ENCODE data around the gene AP5Z1. TPM values are rescaled to one million over a fixed set of nuclear protein-coding genes. Genes with fewer than 3 reads are reported as not detected.

The AP5Z1 gene
- total and polyA plus RNA-seq, 2 donors (not counting 1 experiment from before 2014, with no cell fraction given): 99.7 to 113 TPM

- TF ChIP-seq CTCF (IDR thresholded peaks at IDR 0.05) (no peak), EZH2 (IDR thresholded peaks at IDR 0.05; ENCODE audit: borderline replicate concordance, insufficient read depth, low read depth, low read length, poor library complexity, severe bottlenecking) (no peak)
- Histone ChIP-seq H3K9ac (ENCODE audit: low read length) (no peak overlapping the region), H3K36me3 (replicated peaks in 1 of 2; ENCODE audit: control extremely low read depth in 1 of 2, control insufficient read depth in 1 of 2, extremely low read depth in 1 of 2, insufficient read depth in 2 of 2, low read length in 1 of 2) (peaks cover 0 to 85% of the 10 kb centered on the region in 2 experiments), H2AFZ (ENCODE audit: insufficient read depth, low read depth, low read length, poor library complexity, severe bottlenecking) (no peak overlapping the region), H3K27me3 (replicated peaks in 1 of 4; ENCODE audit: control extremely low read depth in 1 of 4, control insufficient read depth in 3 of 4, insufficient read depth in 4 of 4, low read length in 3 of 4) (no peaks in the 10 kb centered on the region), H3K79me2 (ENCODE audit: control insufficient read depth, insufficient read depth, low read length) (peaks cover 31% of the 10 kb centered on the region), H3K4me1 (ENCODE audit: control insufficient read depth in 2 of 2, insufficient read depth in 2 of 2, low read length in 2 of 2) (peaks cover 0 to 3% of the 10 kb centered on the region in 2 donors), H3K4me3 (ENCODE audit: control extremely low read depth in 1 of 5, extremely low read depth in 1 of 5, insufficient read depth in 1 of 5, low read depth in 2 of 5, low read length in 4 of 5) (no peak overlapping the region), H3K4me2 (replicated peaks; ENCODE audit: low read depth, low read length, poor library complexity, severe bottlenecking) (no peak overlapping the region), H4K20me1 (ENCODE audit: control insufficient read depth, insufficient read depth, low read length, poor library complexity, severe bottlenecking) (peaks cover 18% of the 10 kb centered on the region), H3K9me3 (ENCODE audit: control extremely low read depth in 1 of 3, control insufficient read depth in 2 of 3, insufficient read depth in 1 of 3, low read length in 2 of 3) (no peaks in the 10 kb centered on the region), H3K27ac (ENCODE audit: low read length in 2 of 2) (no peak overlapping the region)
- no peak for ATAC-seq (ENCODE audit: low read depth)
- Mint-ChIP-seq H3K4me1 (peaks cover 2% of the 10 kb centered on the region), H3K27me3 (no peaks in the 10 kb centered on the region), H3K9me3 (ENCODE audit: insufficient read depth) (no peaks in the 10 kb centered on the region), H3K4me3 (no peak overlapping the region), H3K27ac (no peak overlapping the region)
- no peak for DNase-seq
- 98% methylated on average over 39 of the region's 40 CpGs for WGBS (ENCODE audit: insufficient coverage)
- CTCF ChIA-PET: interaction anchor here (0.7 kb wide), 1 partner anchor 210 kb away, joined by 3 read pairs; no protein-coding TSS in a partner anchor
- intact Hi-C loops (cut with micrococcal nuclease): no loop called here
- POLR2A ChIA-PET: no interaction called here
Observed at GRCh38 chr7:4759211-4759610, 16.2 kb upstream of the AP5Z1 start.

GRCh38 chr7:4760952-4761351, 14.5 kb upstream of the AP5Z1 start:
- 98% methylated on average over 26 of the region's 26 CpGs for WGBS (ENCODE audit: insufficient coverage)
- no peak overlapping the region for H3K4me3 Mint-ChIP-seq
- Histone ChIP-seq H3K36me3 (replicated peaks in 1 of 2; ENCODE audit: control extremely low read depth in 1 of 2, control insufficient read depth in 1 of 2, extremely low read depth in 1 of 2, insufficient read depth in 2 of 2, low read length in 1 of 2) (peaks cover 0 to 75% of the 10 kb centered on the region in 2 experiments), H3K27me3 (replicated peaks in 1 of 4; ENCODE audit: control extremely low read depth in 1 of 4, control insufficient read depth in 3 of 4, insufficient read depth in 4 of 4, low read length in 3 of 4) (no peaks in the 10 kb centered on the region), H4K20me1 (ENCODE audit: control insufficient read depth, insufficient read depth, low read length, poor library complexity, severe bottlenecking) (peaks cover 7% of the 10 kb centered on the region), H3K4me3 (ENCODE audit: control extremely low read depth in 1 of 5, extremely low read depth in 1 of 5, insufficient read depth in 1 of 5, low read depth in 2 of 5, low read length in 4 of 5) (no peak overlapping the region), H3K9ac (ENCODE audit: low read length) (no peak overlapping the region), H3K79me2 (ENCODE audit: control insufficient read depth, insufficient read depth, low read length) (peaks cover 14% of the 10 kb centered on the region), H2AFZ (ENCODE audit: insufficient read depth, low read depth, low read length, poor library complexity, severe bottlenecking) (no peak overlapping the region), H3K9me3 (ENCODE audit: control extremely low read depth in 1 of 3, control insufficient read depth in 2 of 3, insufficient read depth in 1 of 3, low read length in 2 of 3) (no peaks in the 10 kb centered on the region), H3K27ac (ENCODE audit: low read length in 2 of 2) (no peak overlapping the region), H3K4me2 (replicated peaks; ENCODE audit: low read depth, low read length, poor library complexity, severe bottlenecking) (no peak overlapping the region), H3K4me1 (ENCODE audit: control insufficient read depth in 2 of 2, insufficient read depth in 2 of 2, low read length in 2 of 2) (peaks cover 0 to 3% of the 10 kb centered on the region in 2 donors)
- H3K9me3 Mint-ChIP-seq (ENCODE audit: insufficient read depth): no peaks in the 10 kb centered on the region
- ATAC-seq (ENCODE audit: low read depth) (no peak), DNase-seq (no peak)
- TF ChIP-seq CTCF (IDR thresholded peaks at IDR 0.05) (no peak), EZH2 (IDR thresholded peaks at IDR 0.05; ENCODE audit: borderline replicate concordance, insufficient read depth, low read depth, low read length, poor library complexity, severe bottlenecking) (no peak)
- intact Hi-C loops (cut with micrococcal nuclease): no loop called here
- H3K4me1 Mint-ChIP-seq: peaks cover 2% of the 10 kb centered on the region
- no peak overlapping the region for H3K27ac Mint-ChIP-seq
- CTCF ChIA-PET: no interaction called here
- POLR2A ChIA-PET: no interaction called here
- H3K27me3 Mint-ChIP-seq: no peaks in the 10 kb centered on the region

Data from B cell (primary cell).